GM21447 (cell line): ENCODE results near the gene SMO.
A peak's percentile ranks its signal among the peaks of the same experiment; 100 is the strongest.
"Not testable (repeated sequence)": the region's sequence is repeated elsewhere in the genome, so short reads cannot be mapped to it uniquely, and the experiment has no call there.

Experiments used
- ATAC-seq: cut with Tn5 transposase; IDR thresholded peaks from one replicate; pipeline ENCODE4 v1.9.1; 2021; ENCODE audit not compliant: unreplicated experiment

Gene SMO

DNA sequence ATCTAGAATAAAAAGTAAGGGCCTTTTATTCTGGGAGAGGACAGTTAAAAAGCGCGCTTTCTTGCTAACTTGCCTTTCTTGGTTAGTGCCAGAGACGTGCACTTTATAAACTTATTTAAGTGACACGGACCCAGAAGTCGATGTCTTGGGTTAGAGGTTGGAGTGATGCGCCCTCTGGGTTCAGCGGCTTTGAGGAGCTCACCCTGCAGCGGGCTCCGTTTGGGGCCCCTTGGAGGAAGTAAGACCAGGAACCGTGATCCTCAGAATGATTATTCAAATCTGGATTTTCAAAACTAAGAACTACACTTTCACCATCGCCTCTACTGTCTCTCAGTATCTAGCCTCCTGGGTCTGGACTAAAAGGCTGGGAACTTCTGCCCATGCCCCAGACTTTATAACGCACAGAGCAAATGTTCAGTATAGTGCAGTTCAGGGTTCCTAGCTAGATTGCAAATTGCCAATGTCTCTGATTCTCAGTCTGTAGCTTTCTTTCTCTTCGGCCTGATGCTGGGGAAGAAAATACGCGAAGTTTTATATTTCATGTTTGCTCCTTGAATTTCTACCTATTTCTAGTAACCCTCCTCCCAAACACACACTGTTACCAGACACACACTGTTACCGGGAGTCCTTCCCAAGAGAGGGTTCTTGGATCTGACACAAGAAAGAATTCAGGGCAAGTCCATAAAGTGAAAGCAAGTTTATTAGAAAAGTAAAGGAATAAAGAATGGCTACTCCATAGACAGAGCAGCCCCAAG, 18.6 kb upstream of the SMO start:
- ATAC-seq = peak; percentile 58

GRCh38 chr7:129170441-129171021, 17.9 kb upstream of the SMO start:
- ATAC-seq = no peak

GRCh38 chr7:129173861-129174260, 14.6 kb upstream of the SMO start:
- ATAC-seq = not testable (repeated sequence)

- ATAC-seq = no peak
Measured at GRCh38 chr7:129176916-129177710, 11.3 kb upstream of the SMO start.

GRCh38 chr7:129184981-129185670, 3.3 kb upstream of the SMO start:
- ATAC-seq = no peak

DNA sequence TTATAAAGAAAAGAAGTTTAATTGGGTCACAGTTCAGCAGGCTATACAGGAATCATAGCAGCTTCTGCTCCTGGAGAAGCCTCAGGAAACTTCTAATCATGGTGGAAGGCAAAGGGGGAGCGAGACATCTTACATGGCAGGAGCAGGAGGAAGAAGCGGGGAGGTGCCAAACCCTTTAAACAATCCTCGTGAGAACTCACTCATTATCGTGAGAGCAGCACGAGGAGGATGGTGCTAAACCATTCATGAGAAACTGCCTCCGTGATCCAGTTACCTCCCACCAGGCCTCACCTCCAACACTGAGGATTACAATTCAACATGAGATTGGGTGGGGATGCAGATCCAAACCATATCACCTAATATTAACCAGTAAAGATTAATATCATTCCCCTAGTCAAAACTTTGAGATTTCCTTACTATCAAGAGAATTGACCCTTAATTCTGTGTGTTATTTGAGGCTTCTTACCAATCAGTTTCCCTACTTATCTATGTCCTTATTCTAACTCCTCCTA, 1.6 kb upstream of the SMO start:
- no peak for ATAC-seq

DNA sequence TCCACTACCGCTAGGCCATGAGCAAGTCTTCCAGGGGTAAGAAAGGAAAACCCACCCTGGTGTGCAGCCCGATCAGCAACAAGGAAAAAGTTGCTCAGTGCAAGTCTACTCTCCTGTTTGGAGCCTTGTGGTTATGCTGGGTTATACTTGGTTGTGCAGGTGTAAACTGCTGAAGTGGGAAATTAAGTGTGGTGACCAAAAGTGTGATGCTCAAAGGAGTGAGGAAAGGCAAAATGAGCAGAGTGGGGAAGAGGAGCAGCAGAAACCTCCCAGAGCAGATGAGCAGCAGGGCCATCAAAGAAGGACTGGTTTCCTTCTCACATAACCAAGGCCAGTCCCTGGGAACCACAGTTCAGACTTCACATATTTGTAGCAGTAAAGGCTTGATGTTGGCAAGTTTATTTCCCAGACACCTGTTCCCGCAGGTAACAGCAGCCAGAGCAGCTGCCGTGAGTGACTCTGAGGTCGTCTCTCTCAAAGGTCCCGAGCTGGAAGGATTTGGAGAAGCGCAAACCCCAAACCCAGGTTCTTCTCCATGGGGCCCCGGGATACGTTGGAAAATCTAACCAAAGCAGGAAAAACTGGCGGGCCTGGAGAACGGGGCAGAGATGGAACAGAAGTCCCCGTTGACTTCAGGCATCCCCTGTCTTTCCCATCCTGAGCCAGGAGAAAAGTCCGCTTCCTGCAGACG, 607 bp upstream of the SMO start:
- ATAC-seq = no peak

GRCh38 chr7:129188892-129189660, 643 bp downstream of the SMO start:
- ATAC-seq = no peak

DNA sequence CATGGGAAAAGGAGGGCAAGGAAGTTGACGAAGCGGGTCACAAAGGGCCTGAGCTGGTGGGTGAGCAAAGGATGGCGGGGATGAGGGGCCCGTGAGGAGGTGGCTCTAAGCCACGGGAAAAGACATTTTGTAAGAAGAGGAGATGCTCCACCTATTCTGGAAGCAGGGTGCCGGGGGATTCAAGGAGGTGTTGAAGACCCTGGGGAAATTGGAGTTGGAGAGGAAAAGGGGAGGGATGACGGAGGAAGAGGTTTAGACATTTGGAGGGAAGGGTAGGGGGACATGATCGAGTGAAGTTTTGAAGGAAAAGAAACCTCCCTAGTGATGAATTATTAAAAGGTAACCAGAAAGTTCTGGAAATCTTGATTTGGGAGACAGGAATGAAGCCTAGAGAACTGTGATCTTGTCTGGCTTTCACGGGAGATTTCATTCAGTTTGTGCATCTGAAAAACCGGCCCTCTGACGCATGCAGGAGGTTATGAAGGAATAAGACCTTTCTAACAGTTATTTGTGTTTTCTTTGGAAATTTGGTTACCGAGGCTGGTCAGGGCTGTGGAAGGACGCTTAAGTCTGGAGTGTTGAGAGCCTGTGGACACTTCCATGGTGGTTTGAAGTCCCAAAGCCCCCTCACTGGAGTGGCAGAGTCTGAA, 1.4 kb downstream of the SMO start:
- no peak for ATAC-seq

- ATAC-seq = no peak
Measured at GRCh38 chr7:129191272-129191671, 2.8 kb downstream of the SMO start.

- no peak for ATAC-seq
Measured at GRCh38 chr7:129193892-129194291, 5.5 kb downstream of the SMO start.

DNA sequence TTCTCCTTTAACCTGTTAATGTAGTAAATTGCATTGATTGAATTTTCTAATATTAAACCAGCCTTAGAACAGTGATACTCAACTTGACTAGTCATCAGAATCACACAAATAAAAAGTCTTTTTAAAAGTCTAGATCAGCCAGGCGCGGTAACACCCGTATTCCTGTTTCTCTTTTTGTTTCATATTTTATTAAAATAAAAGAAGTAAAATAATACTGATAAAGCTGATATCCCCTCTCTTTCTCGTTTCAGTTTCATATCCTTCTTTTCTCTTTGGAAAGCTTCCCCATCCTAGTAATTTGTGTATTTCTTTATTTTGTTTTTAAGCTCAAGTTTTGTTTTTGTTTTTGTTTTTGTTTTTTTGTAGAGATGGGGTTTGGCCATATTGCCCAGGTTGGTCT, 9.3 kb downstream of the SMO start:
- ATAC-seq = no peak

- ATAC-seq = no peak
Measured at GRCh38 chr7:129199406-129199805, 11.0 kb downstream of the SMO start.

- ATAC-seq = no peak
Measured at GRCh38 chr7:129202058-129202777, 13.8 kb downstream of the SMO start.

- ATAC-seq = no peak
Measured at GRCh38 chr7:129203050-129203741, 14.8 kb downstream of the SMO start.

DNA sequence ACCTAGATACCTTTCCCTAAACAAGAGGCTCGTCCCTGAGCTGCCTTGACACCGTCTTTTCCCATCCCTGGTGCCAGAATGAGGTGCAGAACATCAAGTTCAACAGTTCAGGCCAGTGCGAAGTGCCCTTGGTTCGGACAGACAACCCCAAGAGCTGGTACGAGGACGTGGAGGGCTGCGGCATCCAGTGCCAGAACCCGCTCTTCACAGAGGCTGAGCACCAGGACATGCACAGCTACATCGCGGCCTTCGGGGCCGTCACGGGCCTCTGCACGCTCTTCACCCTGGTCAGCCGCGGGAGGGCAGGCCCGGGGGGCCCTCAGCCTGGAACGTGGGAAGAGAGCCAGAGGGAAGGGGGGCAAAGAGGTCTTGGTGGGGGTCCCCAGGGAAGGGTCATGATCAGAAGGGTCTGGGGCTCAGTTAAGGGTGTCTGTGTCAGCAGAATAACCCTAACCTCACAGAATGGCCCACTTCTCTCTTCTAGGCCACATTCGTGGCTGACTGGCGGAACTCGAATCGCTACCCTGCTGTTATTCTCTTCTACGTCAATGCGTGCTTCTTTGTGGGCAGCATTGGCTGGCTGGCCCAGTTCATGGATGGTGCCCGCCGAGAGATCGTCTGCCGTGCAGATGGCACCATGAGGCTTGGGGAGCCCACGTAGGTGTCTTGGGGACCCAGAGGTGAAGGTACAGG, 16.8 kb downstream of the SMO start:
- no peak for ATAC-seq

DNA sequence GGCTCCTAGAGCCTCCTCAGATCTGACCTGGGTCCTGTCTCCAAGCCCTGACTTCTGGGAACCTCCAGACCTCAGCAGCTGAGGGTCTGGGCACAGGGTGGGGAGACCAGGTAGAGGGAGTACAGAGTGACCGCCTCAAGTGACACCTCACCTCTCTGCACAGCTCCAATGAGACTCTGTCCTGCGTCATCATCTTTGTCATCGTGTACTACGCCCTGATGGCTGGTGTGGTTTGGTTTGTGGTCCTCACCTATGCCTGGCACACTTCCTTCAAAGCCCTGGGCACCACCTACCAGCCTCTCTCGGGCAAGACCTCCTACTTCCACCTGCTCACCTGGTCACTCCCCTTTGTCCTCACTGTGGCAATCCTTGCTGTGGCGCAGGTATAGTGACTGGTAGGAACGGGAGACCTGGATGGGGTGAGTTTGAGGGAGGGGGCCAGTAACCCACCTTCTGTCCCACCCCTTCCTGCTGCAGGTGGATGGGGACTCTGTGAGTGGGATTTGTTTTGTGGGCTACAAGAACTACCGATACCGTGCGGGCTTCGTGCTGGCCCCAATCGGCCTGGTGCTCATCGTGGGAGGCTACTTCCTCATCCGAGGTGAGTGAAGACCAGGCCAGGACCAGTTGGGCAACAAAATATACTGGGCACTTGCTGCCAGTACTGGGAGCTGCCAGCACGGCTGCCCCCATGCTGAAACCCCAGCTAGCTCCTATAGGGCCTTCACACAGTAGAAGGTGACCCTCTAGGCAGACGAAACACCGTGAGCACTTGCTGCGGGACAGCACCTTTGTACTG, 17.8 kb downstream of the SMO start:
- no peak for ATAC-seq
